K562 (cell line): Measurements from ENCODE around the gene IFRD1. TPM values are rescaled to one million over a fixed set of nuclear protein-coding genes. Genes with fewer than 3 reads are reported as not detected.

ENCODE experiments used
- C11orf30 ChIP-seq: fragments of 450-650 bp; IDR thresholded peaks from 2 replicates; pipeline ENCODE4 v1.6.1; 2016; ENCODE audit warnings: low read depth, mild to moderate bottlenecking
- ERF ChIP-seq: fragments of 450-650 bp; formaldehyde crosslinking; IDR thresholded peaks from 2 replicates; pipeline ENCODE4 v1.4.0; 2020; ENCODE audit warnings: mild to moderate bottlenecking, mixed read lengths
- JUND ChIP-seq, 2 experiments: IDR thresholded peaks; 2 replicates in 1 of 2; 3 replicates in 1 of 2; pipeline ENCODE4 v1.6.1; 2011; ENCODE audit warnings: borderline replicate concordance in 2 of 2, low read depth in 2 of 2, low read length in 2 of 2, improper control_type of control experiment in 1 of 2, missing biosample characterization in 1 of 2, missing genetic modification characterization in 1 of 2, missing genetic modification reagents in 1 of 2
- MEF2D ChIP-seq: conservative IDR thresholded peaks from 2 replicates; pipeline ENCODE4 v1.6.1; 2016; ENCODE audit warnings: low read depth, missing genetic modification characterization, missing compliant biosample characterization
- NFE2 ChIP-seq: IDR thresholded peaks from 2 replicates; pipeline ENCODE4 v1.6.1; 2014; ENCODE audit warnings: antibody characterized with exemption, low read depth
- RREB1 ChIP-seq: fragments of 250-450 bp; sonication (Bioruptor Pico); IDR thresholded peaks from 2 replicates; pipeline ENCODE4 v1.4.0; 2020
- TEAD4 ChIP-seq, 2 experiments: sonication (generic) in 1 of 2; formaldehyde crosslinking in 1 of 2; IDR thresholded peaks; 2 replicates each; pipeline versions ENCODE4 v1.6.1 to v1.8.0; 2012 to 2022; ENCODE audit warnings: borderline replicate concordance in 1 of 2, inconsistent platforms in 1 of 2, low read length in 1 of 2, mild to moderate bottlenecking in 1 of 2, missing genetic modification reagents in 1 of 2
- ZNF174 ChIP-seq: fragments of 250-450 bp; sonication (Bioruptor Pico); IDR thresholded peaks from 2 replicates; pipeline ENCODE4 v1.4.0; 2020; ENCODE audit warnings: mild to moderate bottlenecking
- ZNF282 ChIP-seq: sonication (generic); formaldehyde crosslinking; IDR thresholded peaks from 2 replicates; pipeline ENCODE4 v1.8.1; 2023; ENCODE audit warnings: missing genetic modification reagents
- polyA plus RNA-seq, 8 experiments: library from polyadenylated mRNA; depleted of rRNA in 4 of 8; stranded (reverse) in 5 of 8; unstranded in 3 of 8; fragments of >200 nt; fragmentation: Nextera tagmentation in 2 of 8; fragmentation: Illumina TruSeq in 1 of 8; extraction: Ambion mirVana in 2 of 8; extraction: Trizol in 1 of 8; gene quantifications; 2 replicates each; pipeline versions ENCODE4 v1.2.1 to v1.2.3, GENCODE V29; 2011 to 2014; ENCODE audit warnings: inconsistent platforms in 1 of 8, missing spikeins in 1 of 8
- total RNA-seq, 7 experiments: library from RNA; depleted of rRNA in 6 of 7; stranded (reverse); fragments of >200 nt in 6 of 7; fragmentation: Illumina TruSeq in 2 of 7; extraction: Trizol in 2 of 7; gene quantifications; 2 replicates each; pipeline versions ENCODE4 v1.2.1 to v1.2.3, GENCODE V29; 2011 to 2021; ENCODE audit warnings: low replicate concordance in 1 of 7
- TF ChIP-seq, protein P1 (sequence below): fragments of 450-650 bp; formaldehyde crosslinking; IDR thresholded peaks from 2 replicates; pipeline ENCODE4 v1.4.0; 2020; ENCODE audit warnings: mild to moderate bottlenecking, moderate library complexity
- TF ChIP-seq, protein P2 (sequence below), 2 experiments: IDR thresholded peaks; 2 replicates each; pipeline ENCODE4 v1.6.1; 2012; ENCODE audit warnings: improper control_type of control experiment in 2 of 2, low read depth in 2 of 2, low read length in 2 of 2, borderline replicate concordance in 1 of 2

Gene IFRD1
- total and polyA plus RNA-seq, 9 of the 15 experiments (the other 6 are each of a cell fraction or from before 2014, with no cell fraction given), result 27.6 to 81.8 (median 68.1) TPM

- no peak for TF ChIP-seq ZNF282 (CRISPR knock-in tag)
- peak; percentile 67 for TF ChIP-seq NFE2
- TF ChIP-seq JUND (IDR thresholded peaks at IDR 0.05; ENCODE audit: borderline replicate concordance, low read depth, low read length), result peak; percentile 76
- peak; percentile 75 for TF ChIP-seq JUND (tag; IDR thresholded peaks at IDR 0.05; ENCODE audit: borderline replicate concordance, low read depth, low read length)
- TF ChIP-seq, protein P1, sequence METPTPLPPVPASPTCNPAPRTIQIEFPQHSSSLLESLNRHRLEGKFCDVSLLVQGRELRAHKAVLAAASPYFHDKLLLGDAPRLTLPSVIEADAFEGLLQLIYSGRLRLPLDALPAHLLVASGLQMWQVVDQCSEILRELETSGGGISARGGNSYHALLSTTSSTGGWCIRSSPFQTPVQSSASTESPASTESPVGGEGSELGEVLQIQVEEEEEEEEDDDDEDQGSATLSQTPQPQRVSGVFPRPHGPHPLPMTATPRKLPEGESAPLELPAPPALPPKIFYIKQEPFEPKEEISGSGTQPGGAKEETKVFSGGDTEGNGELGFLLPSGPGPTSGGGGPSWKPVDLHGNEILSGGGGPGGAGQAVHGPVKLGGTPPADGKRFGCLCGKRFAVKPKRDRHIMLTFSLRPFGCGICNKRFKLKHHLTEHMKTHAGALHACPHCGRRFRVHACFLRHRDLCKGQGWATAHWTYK (CRISPR knock-in tag), result no peak
- no peak for TF ChIP-seq RREB1 (CRISPR knock-in tag)
- no peak for TF ChIP-seq TEAD4 (IDR thresholded peaks at IDR 0.05; ENCODE audit: low read length)
- TF ChIP-seq TEAD4 (CRISPR knock-in tag; IDR thresholded peaks at IDR 0.05; ENCODE audit: borderline replicate concordance), result no peak
- no peak for TF ChIP-seq ZNF174 (CRISPR knock-in tag)
- peak; percentile 63; the same call in 1 of the 2 replicates for TF ChIP-seq MEF2D
- TF ChIP-seq, protein P2, sequence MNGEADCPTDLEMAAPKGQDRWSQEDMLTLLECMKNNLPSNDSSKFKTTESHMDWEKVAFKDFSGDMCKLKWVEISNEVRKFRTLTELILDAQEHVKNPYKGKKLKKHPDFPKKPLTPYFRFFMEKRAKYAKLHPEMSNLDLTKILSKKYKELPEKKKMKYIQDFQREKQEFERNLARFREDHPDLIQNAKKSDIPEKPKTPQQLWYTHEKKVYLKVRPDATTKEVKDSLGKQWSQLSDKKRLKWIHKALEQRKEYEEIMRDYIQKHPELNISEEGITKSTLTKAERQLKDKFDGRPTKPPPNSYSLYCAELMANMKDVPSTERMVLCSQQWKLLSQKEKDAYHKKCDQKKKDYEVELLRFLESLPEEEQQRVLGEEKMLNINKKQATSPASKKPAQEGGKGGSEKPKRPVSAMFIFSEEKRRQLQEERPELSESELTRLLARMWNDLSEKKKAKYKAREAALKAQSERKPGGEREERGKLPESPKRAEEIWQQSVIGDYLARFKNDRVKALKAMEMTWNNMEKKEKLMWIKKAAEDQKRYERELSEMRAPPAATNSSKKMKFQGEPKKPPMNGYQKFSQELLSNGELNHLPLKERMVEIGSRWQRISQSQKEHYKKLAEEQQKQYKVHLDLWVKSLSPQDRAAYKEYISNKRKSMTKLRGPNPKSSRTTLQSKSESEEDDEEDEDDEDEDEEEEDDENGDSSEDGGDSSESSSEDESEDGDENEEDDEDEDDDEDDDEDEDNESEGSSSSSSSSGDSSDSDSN (IDR thresholded peaks at IDR 0.05; ENCODE audit: borderline replicate concordance in 1 of 2, low read depth in 2 of 2, low read length in 2 of 2), result no peak
- peak; percentile 51 for TF ChIP-seq C11orf30
- no peak for TF ChIP-seq ERF (CRISPR knock-in tag)
Observed at GRCh38 chr7:112481833-112482670, 31.8 kb downstream of the IFRD1 start (continued).
